Stimulated activated naive CD4-positive, alpha-beta T cell treated with Interleukin-2 at 50 U/mL for 16 hours (primary cell): ENCODE data around the gene SLCO1A2.

ENCODE experiments used
- DNase-seq: peaks from one replicate; lab custom pipeline; 2025; lab: John Stamatoyannopoulos, UW

The SLCO1A2 gene

DNA sequence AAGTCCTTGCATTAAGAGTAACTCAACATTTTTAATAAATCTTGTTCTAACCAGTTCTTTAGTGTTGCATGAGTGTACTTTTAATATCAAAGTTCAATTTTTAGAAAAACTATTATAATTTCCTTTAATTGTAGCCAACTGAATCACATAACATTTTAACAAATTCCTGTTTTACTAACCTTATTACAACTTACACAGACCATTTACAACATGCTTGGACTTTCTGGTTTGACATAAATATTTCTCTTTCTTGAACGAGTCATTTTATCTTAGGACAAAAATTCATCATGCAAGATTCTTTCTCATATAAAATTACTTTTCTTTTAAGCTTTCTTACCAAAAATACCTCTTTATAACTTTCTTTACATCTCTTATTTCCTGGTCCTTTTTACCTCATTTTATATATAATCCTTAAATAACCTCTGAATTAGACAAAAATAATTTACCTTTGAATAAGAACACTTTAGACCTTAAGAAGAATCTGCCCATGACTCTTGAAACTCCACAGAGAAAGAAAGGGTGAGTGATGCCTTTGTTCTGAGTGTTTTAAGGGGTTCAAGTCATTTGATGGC, 3.9 kb downstream of the SLCO1A2 start:
- no peak for DNase-seq

DNA sequence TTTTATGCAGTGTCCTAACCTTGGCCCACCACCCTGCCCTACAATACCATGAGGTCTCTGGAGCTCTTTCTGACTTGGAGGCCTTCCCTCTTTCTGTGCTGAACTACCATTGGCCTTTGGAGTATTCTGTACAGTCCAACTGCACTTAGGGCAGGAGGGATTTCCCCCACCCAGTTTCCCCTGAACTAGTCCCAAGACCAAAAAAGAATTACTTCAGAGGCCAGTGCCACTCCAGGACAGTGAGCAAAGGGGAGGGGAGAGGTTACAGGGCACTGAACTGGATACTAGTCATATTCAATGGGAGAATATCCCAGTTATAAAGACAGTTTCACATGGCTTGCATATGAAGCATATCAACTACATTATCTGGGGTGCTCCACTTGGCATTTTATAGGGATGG, 6.1 kb downstream of the SLCO1A2 start:
- no peak for DNase-seq

DNA sequence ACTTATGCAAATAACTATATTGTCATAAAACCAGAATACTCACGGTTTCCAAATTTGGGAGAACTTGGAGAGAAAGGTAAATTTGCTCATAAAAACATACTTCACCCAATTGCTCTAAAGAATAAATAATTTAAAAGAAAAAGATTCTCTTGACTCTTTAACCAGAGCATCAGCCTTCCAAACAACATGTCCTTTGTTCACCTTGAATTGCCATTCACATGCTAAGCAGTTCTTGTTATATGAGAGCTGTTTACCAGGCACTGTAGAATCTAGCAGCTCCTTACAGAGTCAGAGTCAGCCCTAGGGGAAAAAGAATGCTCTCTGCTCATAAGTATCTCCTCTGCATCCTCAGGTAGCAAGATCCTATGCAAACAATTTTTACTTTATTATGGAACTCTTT, 10.2 kb downstream of the SLCO1A2 start:
- no peak for DNase-seq

DNA sequence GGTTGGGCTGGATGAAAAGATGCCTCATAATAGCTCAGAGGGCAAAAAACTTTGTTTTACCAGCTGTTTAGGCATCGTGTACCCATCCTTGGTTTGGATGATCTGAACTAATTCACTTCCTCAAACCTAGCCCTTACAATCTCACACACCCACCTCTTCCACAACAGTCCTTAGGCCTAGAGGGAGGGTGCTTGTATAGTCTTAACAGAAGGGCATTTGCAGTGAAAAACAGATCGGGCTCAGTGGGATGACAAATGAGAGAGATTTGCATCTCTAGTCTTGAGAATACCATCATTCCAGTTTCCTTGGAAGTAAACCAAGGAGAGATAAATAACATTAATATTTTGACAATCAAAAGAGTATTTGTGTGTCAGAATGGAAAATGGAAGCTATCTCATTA, 11.0 kb downstream of the SLCO1A2 start:
- DNase-seq, result no peak

DNA sequence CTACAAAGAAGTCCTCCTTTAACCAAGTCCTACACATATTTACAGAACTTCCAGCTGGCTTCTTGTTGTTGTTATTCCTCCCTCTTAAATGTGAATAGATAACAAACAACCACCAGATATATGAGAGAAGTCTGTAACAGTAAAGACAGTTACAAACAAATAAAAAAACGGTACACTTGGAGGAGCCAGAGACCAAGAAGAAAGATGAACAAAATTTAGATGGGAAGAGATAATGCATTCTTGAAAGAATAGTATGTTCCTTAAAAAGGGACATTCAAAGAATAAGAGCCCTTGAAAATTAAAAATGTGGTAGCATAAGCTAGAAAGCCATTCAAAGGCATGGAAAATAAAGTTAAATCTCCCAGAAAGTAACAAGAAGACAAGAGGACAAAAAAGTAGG, 25.9 kb downstream of the SLCO1A2 start:
- no peak for DNase-seq

DNA sequence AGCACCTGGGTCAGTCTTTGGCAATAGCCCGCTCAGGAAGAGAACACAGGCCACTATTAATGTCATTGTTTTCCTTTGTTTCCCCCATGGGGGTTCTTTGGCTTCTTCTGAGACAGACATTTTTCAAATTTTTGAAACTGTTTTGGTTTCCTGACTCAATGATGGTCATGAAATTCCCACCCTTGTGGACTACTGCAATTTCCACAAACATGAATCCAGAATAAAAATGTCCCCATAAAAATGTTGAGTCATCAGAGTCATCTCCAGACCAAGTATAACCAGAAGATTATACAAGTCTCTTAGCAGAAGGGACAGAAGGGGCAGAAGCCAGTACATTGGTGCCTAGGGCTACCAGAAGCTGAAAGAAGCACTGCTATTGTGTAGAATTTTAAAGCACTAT, 29.1 kb downstream of the SLCO1A2 start:
- DNase-seq, result no peak

DNA sequence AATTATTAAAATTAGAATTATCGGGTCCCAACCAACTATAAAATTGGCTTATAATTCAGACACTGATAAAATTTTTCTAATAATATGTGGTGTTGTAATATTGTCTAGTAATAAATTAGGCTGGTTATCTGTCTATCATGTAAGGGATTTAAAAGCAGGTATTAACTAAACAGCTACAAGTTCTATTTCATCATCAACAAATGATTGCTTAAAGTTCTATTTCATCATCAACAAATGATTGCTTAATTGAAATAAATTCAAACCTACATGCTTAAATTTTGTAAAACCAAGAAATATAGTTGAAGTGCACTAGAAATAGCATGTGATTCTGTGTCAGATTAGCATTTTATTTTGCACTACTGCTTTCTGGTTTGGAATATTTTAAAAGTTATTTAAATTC, 34.1 kb downstream of the SLCO1A2 start:
- DNase-seq, result no peak

DNA sequence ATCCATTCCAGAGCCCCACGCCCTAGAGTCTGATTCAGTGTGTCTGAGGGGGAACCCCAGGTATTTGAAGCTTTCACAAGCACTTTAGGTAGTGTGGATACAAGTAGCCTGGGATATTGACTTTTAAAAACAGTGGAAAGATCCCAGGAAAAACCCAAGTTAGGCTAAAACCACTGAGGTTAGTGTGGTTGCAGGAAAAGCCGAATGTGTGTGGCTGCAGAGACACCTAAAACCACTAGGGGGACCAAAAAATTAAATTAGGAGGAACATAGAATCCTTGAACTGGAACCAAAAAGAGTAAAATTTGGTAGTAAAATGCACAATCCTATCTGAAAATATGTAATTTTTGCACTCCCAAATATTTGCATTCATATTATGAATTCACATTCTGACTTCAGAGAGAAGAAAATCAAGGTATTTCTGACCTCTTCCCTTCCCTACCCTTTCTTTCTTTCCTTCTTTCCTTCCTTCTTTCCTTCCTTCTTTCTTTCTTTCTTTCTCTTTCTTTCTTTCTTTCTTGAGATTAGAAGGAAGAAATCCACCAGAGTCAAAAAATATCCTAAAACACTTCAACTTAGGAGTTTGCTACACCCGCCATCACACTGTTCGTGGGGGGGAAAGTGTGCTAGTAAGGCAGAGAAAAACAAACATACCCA, 37.8 kb downstream of the SLCO1A2 start:
- DNase-seq, result no peak

DNA sequence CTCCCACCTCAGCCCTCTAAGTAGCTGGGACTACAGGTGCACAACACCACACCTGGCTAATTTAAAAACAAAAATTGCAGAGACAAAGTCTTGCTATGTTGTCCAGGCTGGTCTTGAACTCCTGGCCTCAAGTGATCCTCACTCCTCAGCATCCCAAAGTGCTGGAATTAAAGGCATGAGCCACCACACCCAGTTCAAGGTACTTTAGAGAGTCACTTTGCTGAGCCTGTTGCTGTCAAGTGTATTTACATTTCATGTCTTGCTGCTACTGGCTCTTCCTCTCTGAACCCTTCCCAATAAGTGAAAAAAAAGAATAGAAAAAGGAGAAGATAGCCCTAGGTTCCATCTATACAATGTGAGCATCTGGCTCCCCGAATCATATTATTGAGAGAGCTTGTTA, 38.4 kb downstream of the SLCO1A2 start:
- DNase-seq, result no peak

DNA sequence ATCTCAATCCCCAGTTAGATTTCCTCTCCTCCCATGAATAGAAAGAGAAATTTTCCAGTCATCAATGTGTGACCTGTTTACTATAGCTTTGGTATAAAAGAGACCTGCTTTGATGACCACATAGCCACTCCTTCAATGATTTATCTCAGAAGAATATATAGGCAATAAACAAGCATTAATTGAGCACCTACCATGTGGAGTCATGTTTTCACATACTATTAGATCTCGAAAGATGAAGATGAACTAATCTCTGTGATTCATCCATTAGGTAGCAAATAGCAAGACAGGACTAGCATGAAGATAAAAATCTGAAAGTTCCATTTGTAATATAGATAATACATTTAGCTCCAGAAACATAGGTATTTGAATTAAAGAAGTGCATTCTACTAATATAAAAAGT, 40.5 kb downstream of the SLCO1A2 start:
- no peak for DNase-seq

DNA sequence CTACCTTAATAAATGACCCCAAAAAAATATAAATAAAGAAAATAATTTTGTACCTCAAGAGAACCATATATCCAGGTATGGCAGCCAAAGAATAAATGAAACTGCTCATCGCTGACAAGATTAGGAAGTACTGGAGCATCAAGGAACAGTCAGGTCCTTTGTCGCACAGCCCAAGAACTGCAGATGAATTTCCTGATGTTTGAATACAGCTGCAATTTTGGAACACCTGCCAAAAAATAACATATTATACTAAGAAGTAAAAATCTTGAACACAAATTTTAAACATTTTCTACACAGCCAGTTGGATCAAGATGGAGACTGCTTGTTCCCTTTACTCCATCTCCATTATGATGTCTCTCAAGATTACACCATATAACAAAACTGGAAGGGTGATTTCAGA, 42.6 kb downstream of the SLCO1A2 start:
- no peak for DNase-seq

DNA sequence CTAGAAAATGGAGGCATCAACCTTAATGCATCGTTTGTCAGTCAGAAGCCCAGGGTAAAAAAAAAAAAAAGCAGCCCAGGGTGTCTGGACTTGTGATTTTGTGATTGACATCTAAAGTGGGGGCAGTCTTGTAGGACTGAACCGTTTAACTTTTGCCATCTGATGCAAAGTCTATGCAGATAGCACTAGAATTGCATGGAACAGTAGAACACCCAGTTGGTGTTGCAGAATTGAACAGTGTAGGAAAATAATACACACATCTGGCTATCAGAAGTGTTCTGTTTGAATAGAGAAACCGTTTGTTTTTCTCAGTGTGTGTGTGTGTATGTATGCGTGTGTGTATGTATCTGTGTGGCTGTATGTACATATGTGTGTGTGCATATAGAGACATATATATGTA, 45.0 kb downstream of the SLCO1A2 start:
- no peak for DNase-seq

DNA sequence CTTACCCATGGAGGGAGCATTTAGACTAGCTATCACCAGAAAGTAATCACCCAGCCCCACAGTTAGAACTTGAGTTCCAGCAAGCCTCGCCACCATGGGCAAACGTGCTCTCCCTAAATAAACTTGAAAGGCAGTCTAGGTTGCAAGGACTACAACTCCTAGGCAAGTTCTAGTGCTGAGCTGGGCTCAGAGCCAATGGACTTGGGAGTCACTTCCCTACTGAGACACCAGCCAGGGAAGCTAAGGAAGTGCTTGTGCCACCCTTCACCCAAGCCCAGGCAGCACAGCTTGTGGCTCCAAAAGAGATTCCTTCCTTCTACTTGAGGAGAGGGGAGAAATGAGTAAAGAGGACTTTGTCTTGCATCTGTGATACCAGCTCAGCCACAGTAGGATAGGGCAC, 57.9 kb downstream of the SLCO1A2 start:
- DNase-seq, result no peak

DNA sequence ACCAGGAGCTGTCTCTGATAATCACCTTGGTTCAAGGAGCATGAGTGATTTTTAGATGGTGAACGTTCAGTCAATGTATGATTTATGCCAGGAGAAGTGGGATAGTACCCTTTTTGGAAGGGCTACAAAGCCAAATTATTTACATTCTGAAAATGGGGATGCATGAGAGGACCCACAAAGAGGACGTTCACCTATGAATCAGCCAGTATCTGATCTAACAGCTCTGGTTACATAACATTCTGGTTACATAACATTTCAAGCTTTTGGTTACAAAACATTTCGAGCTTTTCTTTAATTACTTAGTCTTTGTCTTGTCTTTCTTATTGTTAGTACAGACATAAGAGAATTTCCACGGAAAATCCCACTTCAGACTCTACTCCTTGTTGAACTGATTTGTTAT, 68.8 kb downstream of the SLCO1A2 start:
- DNase-seq, result no peak

DNA sequence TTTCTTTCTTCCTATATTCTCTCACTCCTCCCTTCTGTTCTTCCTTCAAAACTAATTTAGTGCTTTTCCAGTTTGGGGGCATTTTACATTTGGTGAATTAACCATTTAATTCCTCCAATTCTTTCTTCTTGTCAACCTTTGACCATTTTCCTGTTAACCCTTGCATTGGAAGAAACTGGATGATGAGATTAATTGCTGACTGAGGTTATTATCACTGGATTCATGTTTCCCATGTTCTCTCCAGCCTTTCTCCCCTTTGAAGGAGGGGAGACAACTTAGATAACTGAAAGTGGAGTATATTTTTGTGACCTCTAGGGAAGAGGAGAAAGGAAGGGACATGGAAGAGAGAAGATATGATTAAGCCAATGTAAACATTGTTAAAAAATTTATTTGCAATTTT, 70.5 kb downstream of the SLCO1A2 start:
- no peak for DNase-seq

DNA sequence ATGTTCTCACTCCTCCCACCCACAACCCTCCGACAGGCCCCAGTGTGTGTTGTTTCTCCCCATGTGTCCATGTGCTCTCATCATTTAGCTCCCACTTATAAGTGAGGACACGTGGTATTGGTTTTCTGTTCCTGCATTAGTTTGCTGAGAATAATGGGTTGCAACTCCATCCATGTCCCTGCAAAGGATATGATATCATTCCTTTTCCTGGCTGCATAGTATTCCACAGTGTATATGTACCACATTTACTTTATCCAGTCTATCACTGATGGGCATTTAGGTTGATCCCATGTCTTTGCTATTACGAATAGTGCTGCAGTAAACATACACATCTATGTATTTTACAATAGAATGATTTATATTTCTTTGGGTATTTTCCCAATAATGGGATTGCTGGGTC, 77.5 kb downstream of the SLCO1A2 start:
- no peak for DNase-seq

DNA sequence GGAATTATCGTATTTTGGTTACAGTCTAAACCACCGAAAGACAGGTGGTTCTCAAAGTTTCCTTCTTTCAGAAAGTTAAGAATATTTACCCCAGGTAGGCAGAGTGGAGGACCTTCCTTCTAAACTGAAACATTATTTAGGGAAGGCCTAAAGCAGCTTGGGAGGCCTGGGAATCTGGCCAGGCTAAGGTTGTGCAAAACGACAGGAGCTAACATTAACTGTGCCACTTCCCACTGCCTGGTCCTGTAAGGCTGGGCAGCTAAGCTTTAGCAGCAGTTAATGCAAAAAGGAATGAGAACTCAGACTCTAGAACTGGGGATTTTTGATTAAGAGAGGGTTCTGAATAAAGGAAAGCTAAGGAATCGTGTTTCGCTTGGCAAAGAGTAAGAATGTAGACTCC, 82.6 kb downstream of the SLCO1A2 start:
- DNase-seq, result no peak

DNA sequence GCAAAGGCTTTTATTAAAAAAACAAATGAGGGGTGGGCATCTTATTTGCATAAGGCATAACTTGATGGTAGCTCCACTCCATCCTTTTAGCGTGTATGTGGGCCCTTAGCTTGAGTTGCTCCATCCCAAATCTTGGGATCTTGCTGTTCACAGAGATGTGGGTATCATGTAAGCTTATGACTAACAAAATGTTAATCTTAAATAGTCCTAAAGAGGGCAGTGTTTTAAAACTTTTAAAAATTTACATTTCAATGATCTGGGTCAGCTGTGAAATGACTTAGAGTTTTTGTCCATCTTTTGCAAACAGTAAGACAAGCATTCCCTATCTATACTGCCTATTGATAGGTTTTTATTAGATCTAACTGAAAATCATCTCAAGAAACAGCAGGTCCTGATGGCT, 86.0 kb downstream of the SLCO1A2 start:
- no peak for DNase-seq

DNA sequence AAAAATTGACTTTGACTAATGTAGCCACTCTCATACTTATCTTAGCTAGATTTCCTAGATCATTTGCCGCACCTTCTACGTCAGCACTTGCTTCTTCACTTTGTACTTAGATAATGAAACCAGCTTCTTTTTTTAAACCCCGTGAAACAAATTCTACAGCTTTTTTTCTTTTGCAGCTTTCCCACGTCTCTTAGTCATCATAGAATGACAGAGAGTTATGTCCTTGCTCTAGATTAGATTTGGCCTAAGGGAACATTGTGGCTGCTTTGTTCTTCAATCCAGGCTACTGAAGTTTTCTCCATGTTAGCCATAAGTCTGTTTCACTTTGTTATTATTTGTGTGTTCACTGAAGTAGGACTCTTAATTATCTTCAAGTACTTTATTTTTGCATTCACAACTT, 94.9 kb downstream of the SLCO1A2 start:
- DNase-seq, result no peak

DNA sequence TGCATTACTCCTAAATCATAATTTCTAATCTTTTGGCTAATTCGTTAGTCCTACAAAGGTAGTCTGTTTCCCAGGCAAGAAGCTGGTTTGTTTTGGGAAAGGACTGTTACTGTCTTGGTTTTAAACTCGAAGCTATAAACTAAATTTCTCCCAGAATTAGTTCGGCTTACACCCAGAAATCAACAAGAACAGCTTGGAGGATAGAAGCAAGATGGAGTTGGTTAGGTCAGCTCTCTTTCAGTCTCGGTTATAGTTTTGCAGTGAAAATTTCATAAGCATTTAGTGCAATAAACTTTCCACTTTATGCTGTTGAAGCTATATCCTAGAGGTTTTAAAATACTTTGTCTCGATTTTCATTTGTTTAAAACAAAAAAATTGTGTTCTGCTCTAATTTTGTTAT, 100.3 kb downstream of the SLCO1A2 start:
- no peak for DNase-seq

DNA sequence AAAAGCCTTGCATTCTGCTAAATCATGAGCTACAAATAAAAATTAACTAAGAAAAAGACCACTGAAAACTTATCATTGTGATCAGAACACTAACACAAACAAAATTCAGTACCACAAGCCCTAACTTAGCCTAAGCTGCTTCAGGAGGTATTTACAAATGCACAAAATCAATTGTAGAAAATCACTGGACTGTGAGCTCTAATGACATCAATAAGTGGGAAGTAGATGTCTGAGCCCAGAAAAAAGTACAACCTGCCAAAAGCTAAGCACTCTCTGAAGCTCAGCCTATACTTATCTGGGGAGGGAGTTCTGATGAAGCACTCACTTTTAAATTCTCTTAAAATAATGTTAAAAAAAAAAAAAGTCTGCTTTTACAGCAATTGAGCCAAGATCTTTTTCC, 110.8 kb downstream of the SLCO1A2 start:
- no peak for DNase-seq

DNA sequence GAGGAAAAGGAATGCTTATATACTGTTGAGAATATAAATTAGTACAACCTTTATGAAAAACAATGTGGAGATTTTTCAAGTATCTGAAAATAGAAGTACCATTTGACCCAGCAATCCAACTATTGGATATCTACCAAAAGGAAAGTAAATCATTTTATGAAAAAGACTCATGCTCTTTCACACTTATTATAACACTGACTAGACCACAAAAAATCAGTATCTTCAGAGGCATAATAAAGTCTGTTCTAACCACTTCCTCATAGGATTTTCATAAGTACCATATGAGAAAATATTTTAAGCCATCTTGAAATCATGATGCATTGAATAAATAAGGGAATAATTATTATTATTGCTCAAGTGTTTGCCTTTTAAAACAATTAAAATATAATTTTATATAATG, 112.9 kb downstream of the SLCO1A2 start:
- no peak for DNase-seq

DNA sequence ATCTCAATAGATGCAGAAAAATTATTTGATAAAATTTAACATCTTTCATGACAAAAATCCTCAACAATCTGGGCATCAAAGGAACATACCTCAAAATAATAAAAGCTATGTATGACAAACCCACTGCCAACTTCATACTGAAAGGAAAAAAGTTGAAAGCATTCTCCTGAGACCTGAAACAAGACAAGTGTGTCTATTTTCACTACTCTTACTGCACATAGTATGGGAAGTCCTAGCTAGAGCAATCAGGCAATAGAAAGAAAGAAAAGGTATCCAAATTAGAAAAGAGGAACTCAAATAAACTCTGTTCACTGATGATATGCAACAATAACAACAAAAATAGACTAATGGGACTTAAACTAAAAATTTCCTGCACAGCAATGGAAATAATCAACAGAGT, 113.6 kb downstream of the SLCO1A2 start:
- no peak for DNase-seq

DNA sequence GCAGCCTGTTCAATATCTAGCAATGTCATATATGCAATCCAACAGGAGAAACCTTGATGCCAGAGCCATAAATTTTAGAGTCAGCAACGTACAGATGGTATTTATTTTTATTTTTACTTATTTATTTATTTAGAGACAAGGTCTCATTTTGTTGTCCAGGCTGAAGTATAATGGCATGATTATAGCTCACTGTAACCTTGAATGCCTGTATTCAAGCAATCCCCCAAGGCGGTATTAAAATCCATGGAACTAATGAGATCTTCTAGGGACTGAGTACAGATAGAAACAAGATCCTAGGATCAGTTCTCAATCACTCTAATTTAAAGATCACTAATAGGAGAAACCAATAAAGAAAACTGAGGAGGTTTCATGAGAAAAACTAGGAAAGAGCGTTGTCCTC, 114.5 kb downstream of the SLCO1A2 start:
- DNase-seq, result no peak

DNA sequence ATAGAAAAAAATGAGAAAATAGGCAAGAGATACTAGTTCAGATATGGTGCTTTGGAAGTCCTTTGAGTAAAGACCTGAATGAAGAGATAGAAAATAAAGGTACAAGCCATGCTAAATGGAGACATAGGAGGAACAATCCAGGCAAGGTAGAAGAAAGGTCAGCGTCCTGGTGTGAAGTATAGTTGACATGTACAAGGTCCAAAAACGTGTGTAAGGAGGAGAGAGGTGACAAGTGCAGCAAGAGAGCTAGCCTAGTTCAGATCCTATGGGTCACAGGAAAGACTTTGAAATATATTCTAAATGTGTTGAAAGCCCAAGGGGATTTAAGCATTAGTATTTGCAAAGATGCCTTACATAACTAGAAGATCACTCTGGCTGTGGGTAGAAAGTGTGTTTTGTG, 115.5 kb downstream of the SLCO1A2 start:
- DNase-seq, result no peak
